ENCODE data around the gene FTCDNL1.

FTCDNL1 gene

GRCh38 chr2:199869653-199870052 lies 18.7 kb upstream of the FTCDNL1 start:
- H3K18ac ChIP-seq (ENCODE audit: low read length): no peak overlapping the region
- H2BK120ac ChIP-seq (ENCODE audit: insufficient read depth, low read length, poor library complexity): no peak overlapping the region
- H3K27ac ChIP-seq (ENCODE audit: low read depth, low read length): no peak overlapping the region
- WGBS (ENCODE audit: extremely low coverage, insufficient coverage, insufficient read length): no CpG with 5 or more reads among the region's 1 CpG
- no peaks in the 10 kb centered on the region for H3K4me1 ChIP-seq (ENCODE audit: control insufficient read depth in 1 of 2, insufficient read depth in 2 of 2, low read length in 2 of 2)
- H3K9me3 ChIP-seq (ENCODE audit: insufficient read depth, low read depth, low read length): peaks cover 2% of the 10 kb centered on the region
- H3K23ac ChIP-seq (ENCODE audit: low read length): no peak overlapping the region
- H3K27me3 ChIP-seq (ENCODE audit: insufficient read depth, low read length): no peaks in the 10 kb centered on the region
- no peaks in the 10 kb centered on the region for H3K79me2 ChIP-seq (ENCODE audit: control insufficient read depth, insufficient read depth, low read length, poor library complexity)
- no peak overlapping the region for H3K9ac ChIP-seq (ENCODE audit: low read length)
- DNase-seq: no peak
- no peak overlapping the region for H2BK5ac ChIP-seq (ENCODE audit: low read depth, low read length, poor library complexity)
- no peak overlapping the region for H4K12ac ChIP-seq (ENCODE audit: low read depth, low read length)
- no peak overlapping the region for H4K91ac ChIP-seq (ENCODE audit: low read depth, low read length)
- no peak overlapping the region for H2BK12ac ChIP-seq (ENCODE audit: low read length)
- H2AFZ ChIP-seq (ENCODE audit: insufficient read depth, low read length, poor library complexity): no peak overlapping the region
- H3K4ac ChIP-seq (ENCODE audit: low read depth, low read length): no peak overlapping the region
- H3K4me2 ChIP-seq (ENCODE audit: low read length): no peak overlapping the region
- H3K4me3 ChIP-seq (ENCODE audit: low read depth, low read length): no peak overlapping the region
- H3K36me3 ChIP-seq (ENCODE audit: control insufficient read depth in 1 of 2, insufficient read depth in 2 of 2, low read length in 2 of 2): no peaks in the 10 kb centered on the region
- no peaks in the 10 kb centered on the region for H3K79me1 ChIP-seq (ENCODE audit: low read length)
- H2AK5ac ChIP-seq (ENCODE audit: low read length): no peak overlapping the region
- no peak overlapping the region for H4K8ac ChIP-seq (ENCODE audit: low read depth, low read length)
- no peak overlapping the region for H3K14ac ChIP-seq (ENCODE audit: low read length)

GRCh38 chr2:199869227-199869541 lies 18.2 kb upstream of the FTCDNL1 start:
- H3K79me2 ChIP-seq (ENCODE audit: control insufficient read depth, insufficient read depth, low read length, poor library complexity): no peaks in the 10 kb centered on the region
- H3K27me3 ChIP-seq (ENCODE audit: insufficient read depth, low read length): no peaks in the 10 kb centered on the region
- H2BK12ac ChIP-seq (ENCODE audit: low read length): no peak overlapping the region
- H2AFZ ChIP-seq (ENCODE audit: insufficient read depth, low read length, poor library complexity): no peak overlapping the region
- no peak overlapping the region for H2AK5ac ChIP-seq (ENCODE audit: low read length)
- peaks cover 2% of the 10 kb centered on the region for H3K9me3 ChIP-seq (ENCODE audit: insufficient read depth, low read depth, low read length)
- H3K36me3 ChIP-seq (ENCODE audit: control insufficient read depth in 1 of 2, insufficient read depth in 2 of 2, low read length in 2 of 2): no peaks in the 10 kb centered on the region
- no peak overlapping the region for H4K91ac ChIP-seq (ENCODE audit: low read depth, low read length)
- no peak overlapping the region for H3K9ac ChIP-seq (ENCODE audit: low read length)
- no peak overlapping the region for H3K23ac ChIP-seq (ENCODE audit: low read length)
- no peak overlapping the region for H3K4ac ChIP-seq (ENCODE audit: low read depth, low read length)
- no peak overlapping the region for H4K8ac ChIP-seq (ENCODE audit: low read depth, low read length)
- H3K27ac ChIP-seq (ENCODE audit: low read depth, low read length): no peak overlapping the region
- no peak for DNase-seq
- no CpG with 5 or more reads among the region's 1 CpG for WGBS (ENCODE audit: extremely low coverage, insufficient coverage, insufficient read length)
- no peak overlapping the region for H3K4me2 ChIP-seq (ENCODE audit: low read length)
- H2BK120ac ChIP-seq (ENCODE audit: insufficient read depth, low read length, poor library complexity): no peak overlapping the region
- H2BK5ac ChIP-seq (ENCODE audit: low read depth, low read length, poor library complexity): no peak overlapping the region
- H4K12ac ChIP-seq (ENCODE audit: low read depth, low read length): no peak overlapping the region
- no peaks in the 10 kb centered on the region for H3K4me1 ChIP-seq (ENCODE audit: control insufficient read depth in 1 of 2, insufficient read depth in 2 of 2, low read length in 2 of 2)
- H3K4me3 ChIP-seq (ENCODE audit: low read depth, low read length): no peak overlapping the region
- H3K18ac ChIP-seq (ENCODE audit: low read length): no peak overlapping the region
- H3K79me1 ChIP-seq (ENCODE audit: low read length): no peaks in the 10 kb centered on the region
- H3K14ac ChIP-seq (ENCODE audit: low read length): no peak overlapping the region

GRCh38 chr2:199868431-199869226 lies 17.6 kb upstream of the FTCDNL1 start:
- Histone ChIP-seq H3K4me3 (ENCODE audit: low read depth, low read length) (no peak overlapping the region), H4K91ac (ENCODE audit: low read depth, low read length) (no peak overlapping the region), H3K79me2 (ENCODE audit: control insufficient read depth, insufficient read depth, low read length, poor library complexity) (no peaks in the 10 kb centered on the region), H3K4me1 (ENCODE audit: control insufficient read depth in 1 of 2, insufficient read depth in 2 of 2, low read length in 2 of 2) (no peaks in the 10 kb centered on the region), H4K8ac (ENCODE audit: low read depth, low read length) (no peak overlapping the region), H3K4ac (ENCODE audit: low read depth, low read length) (no peak overlapping the region), H3K36me3 (ENCODE audit: control insufficient read depth in 1 of 2, insufficient read depth in 2 of 2, low read length in 2 of 2) (no peaks in the 10 kb centered on the region), H3K18ac (ENCODE audit: low read length) (no peak overlapping the region), H2BK5ac (ENCODE audit: low read depth, low read length, poor library complexity) (no peak overlapping the region), H3K79me1 (ENCODE audit: low read length) (no peaks in the 10 kb centered on the region), H2AFZ (ENCODE audit: insufficient read depth, low read length, poor library complexity) (no peak overlapping the region), H2BK12ac (ENCODE audit: low read length) (no peak overlapping the region), H3K27ac (ENCODE audit: low read depth, low read length) (no peak overlapping the region), H3K9me3 (ENCODE audit: insufficient read depth, low read depth, low read length) (no peaks in the 10 kb centered on the region), H3K4me2 (ENCODE audit: low read length) (no peak overlapping the region), H3K14ac (ENCODE audit: low read length) (no peak overlapping the region), H3K27me3 (ENCODE audit: insufficient read depth, low read length) (no peaks in the 10 kb centered on the region), H2AK5ac (ENCODE audit: low read length) (no peak overlapping the region), H4K12ac (ENCODE audit: low read depth, low read length) (no peak overlapping the region), H2BK120ac (ENCODE audit: insufficient read depth, low read length, poor library complexity) (no peak overlapping the region), H3K9ac (ENCODE audit: low read length) (no peak overlapping the region), H3K23ac (ENCODE audit: low read length) (no peak overlapping the region)
- no CpG with 5 or more reads among the region's 5 CpGs for WGBS (ENCODE audit: extremely low coverage, insufficient coverage, insufficient read length)
- no peak for DNase-seq

- H3K36me3 ChIP-seq (ENCODE audit: control insufficient read depth in 1 of 2, insufficient read depth in 2 of 2, low read length in 2 of 2): no peaks in the 10 kb centered on the region
- no peak overlapping the region for H4K8ac ChIP-seq (ENCODE audit: low read depth, low read length)
- no peaks in the 10 kb centered on the region for H3K27me3 ChIP-seq (ENCODE audit: insufficient read depth, low read length)
- H3K4me2 ChIP-seq (ENCODE audit: low read length): no peak overlapping the region
- no peaks in the 10 kb centered on the region for H3K79me1 ChIP-seq (ENCODE audit: low read length)
- no peak overlapping the region for H2AFZ ChIP-seq (ENCODE audit: insufficient read depth, low read length, poor library complexity)
- H3K23ac ChIP-seq (ENCODE audit: low read length): no peak overlapping the region
- H3K9ac ChIP-seq (ENCODE audit: low read length): no peak overlapping the region
- H2BK12ac ChIP-seq (ENCODE audit: low read length): no peak overlapping the region
- no peak overlapping the region for H2BK120ac ChIP-seq (ENCODE audit: insufficient read depth, low read length, poor library complexity)
- H4K91ac ChIP-seq (ENCODE audit: low read depth, low read length): no peak overlapping the region
- no peak overlapping the region for H3K14ac ChIP-seq (ENCODE audit: low read length)
- no peak overlapping the region for H2AK5ac ChIP-seq (ENCODE audit: low read length)
- no peak overlapping the region for H2BK5ac ChIP-seq (ENCODE audit: low read depth, low read length, poor library complexity)
- H3K27ac ChIP-seq (ENCODE audit: low read depth, low read length): no peak overlapping the region
- DNase-seq: no peak
- H3K18ac ChIP-seq (ENCODE audit: low read length): no peak overlapping the region
- no peaks in the 10 kb centered on the region for H3K9me3 ChIP-seq (ENCODE audit: insufficient read depth, low read depth, low read length)
- H3K79me2 ChIP-seq (ENCODE audit: control insufficient read depth, insufficient read depth, low read length, poor library complexity): no peaks in the 10 kb centered on the region
- H3K4ac ChIP-seq (ENCODE audit: low read depth, low read length): no peak overlapping the region
- H3K4me3 ChIP-seq (ENCODE audit: low read depth, low read length): no peak overlapping the region
- WGBS (ENCODE audit: extremely low coverage, insufficient coverage, insufficient read length): no CpG with 5 or more reads among the region's 4 CpGs
- no peaks in the 10 kb centered on the region for H3K4me1 ChIP-seq (ENCODE audit: control insufficient read depth in 1 of 2, insufficient read depth in 2 of 2, low read length in 2 of 2)
- H4K12ac ChIP-seq (ENCODE audit: low read depth, low read length): no peak overlapping the region
These were observed 14.9 kb upstream of the FTCDNL1 start for GRCh38 chr2:199865905-199866304.

Measured in trophoblast cell (in vitro differentiated cells and primary cell).